ENCODE measurements around the gene NAV2. TPM values are rescaled to one million over a fixed set of nuclear protein-coding genes. Genes with fewer than 3 reads are reported as not detected.

NAV2 gene
- total RNA-seq, 1 experiment from 2014 or later = 46.3 TPM

DNA sequence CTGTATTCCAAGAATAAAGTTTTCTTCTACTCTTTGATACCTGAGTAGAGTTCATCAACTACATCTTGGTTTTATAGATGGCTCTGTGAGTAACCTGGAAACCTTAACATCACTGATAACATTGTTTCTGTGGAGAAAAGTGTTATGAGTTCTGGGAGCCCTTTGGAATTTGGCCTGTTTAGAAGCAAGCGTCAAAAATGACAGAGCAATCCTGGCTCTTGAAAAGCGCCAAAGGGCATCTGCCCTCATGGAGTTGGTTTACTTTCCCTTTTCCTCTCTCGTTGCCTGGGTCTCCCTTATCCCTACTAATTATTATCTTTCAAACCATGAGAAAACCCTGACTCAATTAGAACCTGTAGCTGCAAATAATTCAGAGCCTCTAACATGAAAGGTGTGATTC, 307.6 kb downstream of the NAV2 start:
- Histone ChIP-seq H2BK12ac (ENCODE audit: insufficient read length, low read depth, low read length) (no peak overlapping the region), H4K8ac (replicated peaks; ENCODE audit: insufficient read length, low read depth, low read length) (no peak overlapping the region), H3K27me3 (ENCODE audit: insufficient read depth, low read length) (no peaks in the 10 kb centered on the region), H3K4ac (ENCODE audit: low read depth, low read length) (no peak overlapping the region), H3K9me3 (ENCODE audit: control insufficient read depth, low read depth, low read length) (no peaks in the 10 kb centered on the region), H3K79me2 (ENCODE audit: insufficient read depth, low read length) (peaks cover 8% of the 10 kb centered on the region; the same call in 1 of the 2 replicates), H3K56ac (ENCODE audit: insufficient read length, low read depth, low read length) (no peak overlapping the region), H2BK15ac (ENCODE audit: low read depth, low read length) (no peak overlapping the region), H4K5ac (ENCODE audit: insufficient read length, low read depth, low read length) (no peak overlapping the region), H3K4me1 (ENCODE audit: insufficient read depth, low read length) (peaks cover 33% of the 10 kb centered on the region), H2BK120ac (ENCODE audit: low read depth, low read length, poor library complexity, severe bottlenecking) (no peak overlapping the region), H3K23ac (ENCODE audit: insufficient read length, low read depth, low read length) (no peak overlapping the region), H2AFZ (ENCODE audit: low read length) (no peak overlapping the region), H4K20me1 (ENCODE audit: control insufficient read depth, insufficient read depth, insufficient read length) (no peaks in the 10 kb centered on the region), H3K18ac (ENCODE audit: insufficient read length, low read depth, low read length) (no peak overlapping the region), H3K23me2 (ENCODE audit: insufficient read length, low read depth, low read length, poor library complexity, severe bottlenecking) (peaks cover 11% of the 10 kb centered on the region), H3K9ac (ENCODE audit: extremely low read depth, insufficient read length, low read length) (no peak overlapping the region), H3T11ph (ENCODE audit: low read length) (no peak overlapping the region), H3K4me2 (ENCODE audit: insufficient read depth, insufficient read length, low read length) (no peak overlapping the region), H2AK5ac (ENCODE audit: insufficient read length, low read length) (no peak overlapping the region), H2BK20ac (ENCODE audit: low read depth, low read length, poor library complexity, severe bottlenecking) (no peak overlapping the region), H2BK5ac (ENCODE audit: insufficient read length, low read length) (no peak overlapping the region), H3K79me1 (ENCODE audit: insufficient read depth, low read depth, low read length, poor library complexity, severe bottlenecking) (peaks cover 3% of the 10 kb centered on the region), H3K27ac (ENCODE audit: insufficient read length, low read depth, low read length) (no peak overlapping the region), H4K91ac (ENCODE audit: insufficient read length, low read depth, low read length) (no peak overlapping the region), H3K14ac (ENCODE audit: insufficient read depth, low read length) (no peak overlapping the region)
- Mint-ChIP-seq H3K4me1 (peaks cover 39 to 42% of the 10 kb centered on the region in 2 experiments), H3K27ac (no peak overlapping the region), H3K36me3 (ENCODE audit: insufficient read depth in 1 of 3, low read depth in 3 of 3) (no peaks in the 10 kb centered on the region; a peak in 1 of 7 replicates), H3K27me3 (ENCODE audit: low read depth) (peaks cover 9% of the 10 kb centered on the region), H3K4me3 (no peak overlapping the region), H3K9me3 (no peaks in the 10 kb centered on the region)
- no peak for TF ChIP-seq CTCF (conservative IDR thresholded peaks at IDR 0.05)
- WGBS (ENCODE audit: extremely low coverage, insufficient read length, low lambda C conversion rate) = no CpG with 5 or more reads among the region's 3 CpGs
- DNase-seq = no peak
